OCI-LY7 (cell line): ENCODE results near the gene SCN10A. TPM values are rescaled to one million over a fixed set of nuclear protein-coding genes. Genes with fewer than 3 reads are reported as not detected.

ENCODE experiments used
- BruUV-seq: library from RNA; stranded (reverse); fragments of 400-500 nt; replicated peaks from 2 replicates; lab custom pipeline; 2021; lab: Mats Ljungman, UMichigan
- CTCF ChIA-PET: fragments of 300-600 bp; sonication (Branson Sonifier 250); formaldehyde crosslinking; loops from one replicate; lab custom pipeline; 2022; ENCODE audit warnings: antibody characterized with exemption; ENCODE audit not compliant: unreplicated experiment; lab: Charles Lee
- POLR2A ChIA-PET: fragments of 300-600 bp; sonication (Branson Sonifier 250); formaldehyde crosslinking; loops from one replicate; lab custom pipeline; 2022; ENCODE audit warnings: antibody characterized with exemption; lab: Charles Lee
- DNase-seq: peaks from one replicate; pipeline ENCODE4 v3.0.0-alpha.2; 2015; ENCODE audit warnings: low spot score
- H2AFZ ChIP-seq: fragments of 200-600 bp; sonication (generic), shearing (Covaris generic); 2 replicates; pipeline ENCODE4 v1.6.1; 2014; ENCODE audit warnings: mild to moderate bottlenecking, antibody characterized with exemption, low read length, moderate library complexity
- H3K27ac ChIP-seq: fragments of 200-600 bp; sonication (generic); 2 replicates; pipeline ENCODE4 v1.5.1; 2014; ENCODE audit warnings: mixed run types, low read depth, mild to moderate bottlenecking, moderate library complexity, low read length, inconsistent platforms; ENCODE audit not compliant: poor library complexity, severe bottlenecking
- H3K36me3 ChIP-seq: fragments of 200-600 bp; sonication (generic); 2 replicates; pipeline ENCODE4 v1.6.1; 2014; ENCODE audit warnings: mild to moderate bottlenecking, antibody characterized with exemption, low read length, moderate library complexity, mixed read lengths; ENCODE audit not compliant: insufficient read depth
- H3K4me1 ChIP-seq: fragments of 200-600 bp; sonication (generic); 2 replicates; pipeline ENCODE4 v1.5.1; 2014; ENCODE audit warnings: mild to moderate bottlenecking, low read length; ENCODE audit not compliant: insufficient read depth, poor library complexity, severe bottlenecking
- H3K4me2 ChIP-seq: fragments of 200-600 bp; sonication (generic); 2 replicates; pipeline ENCODE4 v1.6.1; 2014; ENCODE audit warnings: mild to moderate bottlenecking, low read length
- H3K4me3 ChIP-seq: fragments of 200-600 bp; sonication (generic); 2 replicates; pipeline ENCODE4 v1.5.1; 2014; ENCODE audit warnings: mild to moderate bottlenecking, low read depth, low read length; ENCODE audit not compliant: poor library complexity, severe bottlenecking
- H3K79me2 ChIP-seq: fragments of 200-600 bp; sonication (generic); 2 replicates; pipeline ENCODE4 v1.6.1; 2016; ENCODE audit warnings: low read depth, mild to moderate bottlenecking, low read length, moderate library complexity, mixed read lengths; ENCODE audit not compliant: insufficient read depth
- H3K9me2 ChIP-seq: fragments of 200-600 bp; sonication (generic); 2 replicates; pipeline ENCODE4 v1.6.1; 2016; ENCODE audit warnings: mild to moderate bottlenecking, low read length, mixed read lengths; ENCODE audit not compliant: insufficient read depth
- H3K9me3 ChIP-seq: fragments of 200-600 bp; sonication (generic); 2 replicates; pipeline ENCODE4 v1.6.1; 2014; ENCODE audit warnings: mild to moderate bottlenecking, mixed run types, low read length, mixed read lengths
- H4K20me1 ChIP-seq: fragments of 200-600 bp; sonication (generic); 2 replicates; pipeline ENCODE4 v1.6.1; 2014; ENCODE audit warnings: mild to moderate bottlenecking, antibody characterized with exemption, low read length, moderate library complexity, mixed read lengths; ENCODE audit not compliant: insufficient read depth
- EZH2phosphoT487 ChIP-seq: fragments of 200-600 bp; sonication (generic); IDR thresholded peaks from 2 replicates; pipeline ENCODE4 v1.6.1; 2018; ENCODE audit warnings: low read depth, borderline replicate concordance, mild to moderate bottlenecking, mixed run types, antibody characterized with exemption, low read length, moderate library complexity, mixed read lengths
- intact Hi-C: fragments of 100-400 bp; cut with micrococcal nuclease; formaldehyde crosslinking; loops from one replicate; pipeline ENCODE4 v1.10.0; 2022; ENCODE audit not compliant: unreplicated experiment
- total RNA-seq, 2 experiments: library from RNA; depleted of rRNA in 1 of 2; stranded (reverse); fragments of >200 nt in 1 of 2; shearing (Covaris generic) in 1 of 2; gene quantifications; 2 replicates each; pipeline ENCODE4 v1.2.3, GENCODE V29; 2014 to 2022
- TF ChIP-seq, protein P1 (sequence below): fragments of 200-600 bp; sonication (generic); conservative IDR thresholded peaks from 2 replicates; pipeline ENCODE4 v1.5.1; 2014; ENCODE audit warnings: mild to moderate bottlenecking, antibody characterized with exemption, low read length, moderate library complexity, mixed read lengths

SCN10A gene
- total RNA-seq, 2 experiments from 2014 or later = not detected

- no peak within 1 kb of the TSS for H3K4me3 ChIP-seq
- no peaks in the 10 kb centered on the region for H3K79me2 ChIP-seq
- CTCF ChIA-PET = no interaction called here
- no peaks in the 10 kb centered on the region for H3K36me3 ChIP-seq
- no peak within 1 kb of the TSS for H2AFZ ChIP-seq
- H3K27ac ChIP-seq = no peak within 1 kb of the TSS
- no peaks in the 10 kb centered on the region for H4K20me1 ChIP-seq
- BruUV-seq = no TSS peak
- POLR2A ChIA-PET = no interaction called here
- TF ChIP-seq EZH2phosphoT487 = no peak
- TF ChIP-seq, protein P1, sequence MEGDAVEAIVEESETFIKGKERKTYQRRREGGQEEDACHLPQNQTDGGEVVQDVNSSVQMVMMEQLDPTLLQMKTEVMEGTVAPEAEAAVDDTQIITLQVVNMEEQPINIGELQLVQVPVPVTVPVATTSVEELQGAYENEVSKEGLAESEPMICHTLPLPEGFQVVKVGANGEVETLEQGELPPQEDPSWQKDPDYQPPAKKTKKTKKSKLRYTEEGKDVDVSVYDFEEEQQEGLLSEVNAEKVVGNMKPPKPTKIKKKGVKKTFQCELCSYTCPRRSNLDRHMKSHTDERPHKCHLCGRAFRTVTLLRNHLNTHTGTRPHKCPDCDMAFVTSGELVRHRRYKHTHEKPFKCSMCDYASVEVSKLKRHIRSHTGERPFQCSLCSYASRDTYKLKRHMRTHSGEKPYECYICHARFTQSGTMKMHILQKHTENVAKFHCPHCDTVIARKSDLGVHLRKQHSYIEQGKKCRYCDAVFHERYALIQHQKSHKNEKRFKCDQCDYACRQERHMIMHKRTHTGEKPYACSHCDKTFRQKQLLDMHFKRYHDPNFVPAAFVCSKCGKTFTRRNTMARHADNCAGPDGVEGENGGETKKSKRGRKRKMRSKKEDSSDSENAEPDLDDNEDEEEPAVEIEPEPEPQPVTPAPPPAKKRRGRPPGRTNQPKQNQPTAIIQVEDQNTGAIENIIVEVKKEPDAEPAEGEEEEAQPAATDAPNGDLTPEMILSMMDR = no peak
- H3K4me1 ChIP-seq = no peaks in the 10 kb centered on the region
- H3K9me3 ChIP-seq = no peaks in the 10 kb centered on the region
- DNase-seq = no peak
- no peaks in the 10 kb centered on the region for H3K9me2 ChIP-seq
- H3K4me2 ChIP-seq = peak within 1 kb of the TSS; percentile 16; the same call in 1 of the 2 replicates
- intact Hi-C loops = no loop called here
These were observed 166.3 kb downstream of the SCN10A start, which contains the start of gene SCN5A for GRCh38 chr3:38649500-38650247. Gene SCN5A, minus strand, starts transcription at chr3:38649687. Its CDS starts 16,380 bp downstream, at chr3:38633307.

- H4K20me1 ChIP-seq = no peaks in the 10 kb centered on the region
- POLR2A ChIA-PET = no interaction called here
- no peaks in the 10 kb centered on the region for H3K9me3 ChIP-seq
- no peak for DNase-seq
- H2AFZ ChIP-seq = no peak overlapping the region
- H3K4me1 ChIP-seq = no peaks in the 10 kb centered on the region
- CTCF ChIA-PET = no interaction called here
- peak overlapping the region; percentile 16; the same call in 1 of the 2 replicates for H3K4me2 ChIP-seq
- no peaks in the 10 kb centered on the region for H3K36me3 ChIP-seq
- intact Hi-C loops = no loop called here
- BruUV-seq = no TSS peak
- no peak overlapping the region for H3K4me3 ChIP-seq
- TF ChIP-seq, protein P1 = no peak
- TF ChIP-seq EZH2phosphoT487 = no peak
- H3K27ac ChIP-seq = no peak overlapping the region
- no peaks in the 10 kb centered on the region for H3K79me2 ChIP-seq
- H3K9me2 ChIP-seq = no peaks in the 10 kb centered on the region
These were observed 167.1 kb downstream of the SCN10A start for GRCh38 chr3:38648659-38649499.
